ENCODE measurements around the gene ARSG. TPM values are rescaled to one million over a fixed set of nuclear protein-coding genes. Genes with fewer than 3 reads are reported as not detected.

ARSG gene
- total and polyA plus RNA-seq, 2 of the 13 experiments (the other 11 are each of a cell fraction or from before 2014, with no cell fraction given) = 3.7 to 15.2 TPM

- TF ChIP-seq GLMP (CRISPR knock-in tag; IDR thresholded peaks at IDR 0.05; ENCODE audit: borderline replicate concordance) (no peak), NFKB2 (CRISPR knock-in tag; IDR thresholded peaks at IDR 0.05; ENCODE audit: borderline replicate concordance) (no peak), ZNF354B (CRISPR knock-in tag; IDR thresholded peaks at IDR 0.05) (no peak), MED8 (CRISPR knock-in tag; IDR thresholded peaks at IDR 0.05; ENCODE audit: insufficient replicate concordance) (no peak), ATF7 (IDR thresholded peaks at IDR 0.05) (no peak), ATF7 (CRISPR knock-in tag; IDR thresholded peaks at IDR 0.05) (no peak), ZUFSP (CRISPR knock-in tag; IDR thresholded peaks at IDR 0.05; ENCODE audit: borderline replicate concordance) (no peak), SALL1 (CRISPR knock-in tag; IDR thresholded peaks at IDR 0.05) (peak; percentile 84; the same call in 1 of the 2 replicates), ATM (IDR thresholded peaks at IDR 0.05; ENCODE audit: borderline replicate concordance) (no peak), CSRNP1 (CRISPR knock-in tag; IDR thresholded peaks at IDR 0.05) (peak; percentile 26; the same call in 1 of the 2 replicates), HDAC1 (CRISPR knock-in tag; IDR thresholded peaks at IDR 0.05) (peak; percentile 36), POGK (CRISPR knock-in tag; conservative IDR thresholded peaks at IDR 0.05) (0 out of 2 replicates have a peak, but pooled peaks have one; percentile 47), HIVEP1 (CRISPR knock-in tag; IDR thresholded peaks at IDR 0.05) (peak; percentile 72), ZNF256 (CRISPR knock-in tag; conservative IDR thresholded peaks at IDR 0.05) (no peak), TP53 (CRISPR knock-in tag; conservative IDR thresholded peaks at IDR 0.05) (no peak), MED13 (CRISPR knock-in tag; IDR thresholded peaks at IDR 0.05) (no peak), KAT8 (CRISPR knock-in tag; IDR thresholded peaks at IDR 0.05) (no peak), JDP2 (CRISPR knock-in tag; IDR thresholded peaks at IDR 0.05; ENCODE audit: borderline replicate concordance) (no peak), KLF11 (CRISPR knock-in tag; IDR thresholded peaks at IDR 0.05) (no peak), ZNF343 (CRISPR knock-in tag; IDR thresholded peaks at IDR 0.05) (no peak), IKZF1 (IDR thresholded peaks at IDR 0.05) (no peak), NBN (conservative IDR thresholded peaks at IDR 0.05) (no peak), ZNF207 (IDR thresholded peaks at IDR 0.05; ENCODE audit: borderline replicate concordance) (no peak), ZNF780A (CRISPR knock-in tag; IDR thresholded peaks at IDR 0.05) (no peak), ZNF792 (CRISPR knock-in tag; IDR thresholded peaks at IDR 0.05) (no peak; the same call in 1 of the 2 replicates), ZFAT (CRISPR knock-in tag; conservative IDR thresholded peaks at IDR 0.05) (no peak), ZNF546 (CRISPR knock-in tag; conservative IDR thresholded peaks at IDR 0.05) (0 out of 2 replicates have a peak, but pooled peaks have one; percentile 20), ZNF335 (CRISPR knock-in tag; IDR thresholded peaks at IDR 0.05) (no peak)
These were observed 884 bp upstream of the ARSG start (continued) for GRCh38 chr17:68290268-68290954.
